Astrocyte (in vitro differentiated cells and primary cell): ENCODE measurements around the gene JUP. TPM values are rescaled to one million over a fixed set of nuclear protein-coding genes. Genes with fewer than 3 reads are reported as not detected.

Source experiments
- DNase-seq: peaks from one replicate; pipeline ENCODE4 v3.0.0-alpha.2; 2010; ENCODE audit warnings: low read depth
- FAIRE-seq: peaks from 2 replicates; lab custom pipeline; 2011; peaks lifted over from hg19 to GRCh38; lab: Jason Lieb, UNC
- H2AFZ ChIP-seq: 2 replicates; pipeline ENCODE4 v1.6.0; 2012; ENCODE audit warnings: low read depth, low read length, inconsistent platforms
- H3K27ac ChIP-seq: 2 replicates; pipeline ENCODE4 v1.5.1; 2011; ENCODE audit warnings: low read depth, low read length, inconsistent platforms
- H3K27me3 ChIP-seq: 2 replicates; pipeline ENCODE4 v1.6.0; 2011; ENCODE audit warnings: low read length, inconsistent platforms; ENCODE audit not compliant: insufficient read depth
- H3K36me3 ChIP-seq: 2 replicates; pipeline ENCODE4 v1.5.1; 2011; ENCODE audit warnings: low read length, inconsistent platforms; ENCODE audit not compliant: insufficient read depth
- H3K4me1 ChIP-seq: 2 replicates; pipeline ENCODE4 v1.5.1; 2011; ENCODE audit warnings: low read length, inconsistent platforms; ENCODE audit not compliant: insufficient read depth
- H3K4me2 ChIP-seq: 2 replicates; pipeline ENCODE4 v1.6.0; 2012; ENCODE audit warnings: low read length, inconsistent platforms
- H3K4me3 ChIP-seq: 2 replicates; pipeline ENCODE4 v1.5.1; 2011; ENCODE audit warnings: low read depth, mild to moderate bottlenecking, low read length, inconsistent platforms; ENCODE audit not compliant: insufficient read depth
- H3K79me2 ChIP-seq: 2 replicates; pipeline ENCODE4 v1.6.0; 2012; ENCODE audit warnings: mild to moderate bottlenecking, low read length, inconsistent platforms; ENCODE audit not compliant: insufficient read depth
- H3K9ac ChIP-seq: 2 replicates; pipeline ENCODE4 v1.6.0; 2012; ENCODE audit warnings: mild to moderate bottlenecking, low read length, inconsistent platforms
- H3K9me3 ChIP-seq: 2 replicates; pipeline ENCODE4 v1.5.1; 2012; ENCODE audit warnings: low read depth, mild to moderate bottlenecking, low read length, inconsistent platforms; ENCODE audit not compliant: insufficient read depth
- H4K20me1 ChIP-seq: 2 replicates; pipeline ENCODE4 v1.6.0; 2012; ENCODE audit warnings: low read length, inconsistent platforms; ENCODE audit not compliant: insufficient read depth
- H3K27ac Mint-ChIP-seq: one replicate; pipeline ENCODE4 v1.8.0; 2021; ENCODE audit warnings: mild to moderate bottlenecking, mixed read lengths; ENCODE audit not compliant: unreplicated experiment
- H3K27me3 Mint-ChIP-seq: one replicate; pipeline ENCODE4 v1.8.0; 2021; ENCODE audit warnings: low read depth, mixed read lengths; ENCODE audit not compliant: unreplicated experiment
- H3K36me3 Mint-ChIP-seq: one replicate; pipeline ENCODE4 v1.8.0; 2021; ENCODE audit warnings: low read depth, mixed read lengths; ENCODE audit not compliant: unreplicated experiment
- H3K4me1 Mint-ChIP-seq: one replicate; pipeline ENCODE4 v1.8.0; 2021; ENCODE audit warnings: low read depth, mixed read lengths; ENCODE audit not compliant: unreplicated experiment
- H3K4me3 Mint-ChIP-seq: one replicate; pipeline ENCODE4 v1.8.0; 2021; ENCODE audit warnings: mild to moderate bottlenecking, moderate library complexity, mixed read lengths; ENCODE audit not compliant: unreplicated experiment
- H3K9me3 Mint-ChIP-seq: one replicate; pipeline ENCODE4 v1.8.0; 2021; ENCODE audit warnings: mild to moderate bottlenecking, mixed read lengths; ENCODE audit not compliant: unreplicated experiment
- CTCF ChIP-seq: IDR thresholded peaks from 2 replicates; pipeline ENCODE4 v1.5.1; 2011; ENCODE audit warnings: low read depth, mild to moderate bottlenecking, inconsistent platforms, low read length, moderate library complexity; ENCODE audit not compliant: insufficient read depth
- EZH2 ChIP-seq: IDR thresholded peaks from 2 replicates; pipeline ENCODE4 v1.6.1; 2012; ENCODE audit warnings: mild to moderate bottlenecking, low read length, inconsistent platforms; ENCODE audit not compliant: insufficient read depth
- total RNA-seq: library from RNA; stranded (reverse); gene quantifications from 2 replicates; pipeline ENCODE4 v1.2.1, GENCODE V29; 2021

JUP gene
- total RNA-seq, 1 donor from 2014 or later: 236 TPM

GRCh38 chr17:41760878-41761277, 25.6 kb downstream of the JUP start:
- Histone ChIP-seq H3K9ac (no peak overlapping the region), H3K27ac (no peak overlapping the region), H3K4me1 (no peaks in the 10 kb centered on the region), H3K27me3 (no peaks in the 10 kb centered on the region), H2AFZ (no peak overlapping the region), H3K9me3 (no peaks in the 10 kb centered on the region), H3K79me2 (no peaks in the 10 kb centered on the region), H3K36me3 (peaks cover 16% of the 10 kb centered on the region), H3K4me2 (no peak overlapping the region), H3K4me3 (no peak overlapping the region), H4K20me1 (peaks cover 17% of the 10 kb centered on the region)
- Mint-ChIP-seq H3K4me3 (no peak overlapping the region), H3K4me1 (no peaks in the 10 kb centered on the region), H3K36me3 (peaks cover 39% of the 10 kb centered on the region), H3K27me3 (no peaks in the 10 kb centered on the region), H3K9me3 (no peaks in the 10 kb centered on the region), H3K27ac (peak overlapping the region; percentile 62)
- FAIRE-seq: no peak
- TF ChIP-seq CTCF (no peak), EZH2 (no peak)
- DNase-seq: no peak

- Mint-ChIP-seq H3K4me3 (no peak overlapping the region), H3K36me3 (peaks cover 34% of the 10 kb centered on the region), H3K9me3 (no peaks in the 10 kb centered on the region), H3K27me3 (no peaks in the 10 kb centered on the region), H3K4me1 (no peaks in the 10 kb centered on the region), H3K27ac (peak overlapping the region; percentile 26)
- Histone ChIP-seq H3K9me3 (no peaks in the 10 kb centered on the region), H4K20me1 (peaks cover 13% of the 10 kb centered on the region), H3K9ac (no peak overlapping the region), H3K4me1 (no peaks in the 10 kb centered on the region), H3K27me3 (no peaks in the 10 kb centered on the region), H3K79me2 (no peaks in the 10 kb centered on the region), H3K4me2 (no peak overlapping the region), H3K4me3 (no peak overlapping the region), H3K36me3 (peaks cover 13% of the 10 kb centered on the region), H2AFZ (no peak overlapping the region), H3K27ac (no peak overlapping the region)
- DNase-seq: no peak
- FAIRE-seq: no peak
- TF ChIP-seq EZH2 (no peak), CTCF (no peak)
Measured at GRCh38 chr17:41758601-41759000, 27.9 kb downstream of the JUP start.

- Histone ChIP-seq H3K36me3 (peaks cover 12% of the 10 kb centered on the region), H3K4me3 (no peak overlapping the region), H3K79me2 (no peaks in the 10 kb centered on the region), H3K4me2 (no peak overlapping the region), H3K4me1 (no peaks in the 10 kb centered on the region), H3K27me3 (no peaks in the 10 kb centered on the region), H4K20me1 (peaks cover 4% of the 10 kb centered on the region), H3K9me3 (no peaks in the 10 kb centered on the region), H3K9ac (no peak overlapping the region), H2AFZ (no peak overlapping the region), H3K27ac (no peak overlapping the region)
- Mint-ChIP-seq H3K4me3 (no peak overlapping the region), H3K9me3 (no peaks in the 10 kb centered on the region), H3K27me3 (no peaks in the 10 kb centered on the region), H3K4me1 (no peaks in the 10 kb centered on the region), H3K36me3 (peaks cover 17% of the 10 kb centered on the region), H3K27ac (no peak overlapping the region)
- FAIRE-seq: no peak
- DNase-seq: no peak
- TF ChIP-seq CTCF (no peak), EZH2 (no peak)
Measured at GRCh38 chr17:41754066-41754465, 32.4 kb downstream of the JUP start.
